IPS DF 4.7 (cell line): ENCODE data around the gene ARHGAP42.

ENCODE experiments used
- DNase-seq: peaks from one replicate; pipeline ENCODE4 v3.0.0-alpha.2; 2013; ENCODE audit warnings: low spot score; ENCODE audit errors: extremely low read depth

Gene ARHGAP42

GRCh38 chr11:100961633-100962032 lies 274.5 kb downstream of the ARHGAP42 start:
- DNase-seq: no peak

DNA sequence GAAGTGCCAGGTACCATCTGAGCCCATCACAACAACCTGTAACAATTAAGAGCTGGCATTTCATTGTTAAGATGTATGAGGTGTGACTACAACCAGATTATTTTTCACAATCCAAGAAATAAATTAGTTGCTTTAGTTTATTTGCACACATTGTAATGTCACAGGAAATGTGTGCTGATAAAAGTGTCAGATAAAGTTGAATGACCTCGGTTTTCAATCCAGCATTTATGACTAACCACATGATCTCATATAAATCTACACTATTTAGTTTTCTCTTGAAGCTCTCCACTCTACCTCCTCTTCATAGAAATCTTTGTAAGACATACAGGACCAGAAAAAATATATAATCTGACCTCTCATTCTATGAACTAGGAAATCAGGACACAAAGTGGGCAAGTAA lies 276.3 kb downstream of the ARHGAP42 start:
- DNase-seq: no peak

GRCh38 chr11:100964435-100964834 lies 277.3 kb downstream of the ARHGAP42 start:
- DNase-seq: no peak

GRCh38 chr11:100965346-100965745 lies 278.3 kb downstream of the ARHGAP42 start:
- DNase-seq: no peak

DNA sequence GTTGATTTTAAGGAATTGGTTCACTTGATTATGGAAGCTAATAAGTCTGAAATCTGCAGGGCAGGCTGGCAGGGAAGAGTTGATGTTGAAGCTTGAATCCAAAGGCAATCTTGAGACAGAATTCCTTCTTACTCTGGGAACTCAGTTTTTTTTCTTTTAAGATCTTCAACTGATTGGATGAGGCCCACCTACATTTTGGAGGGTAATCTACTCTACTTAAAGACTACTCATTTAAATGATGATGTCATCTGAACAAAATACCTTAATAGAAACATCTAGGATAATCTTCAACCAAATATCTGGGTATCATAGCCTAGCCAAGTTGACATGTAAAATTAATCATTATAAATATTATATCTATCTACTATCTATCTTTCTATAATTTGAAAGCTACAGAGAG lies 279.3 kb downstream of the ARHGAP42 start:
- DNase-seq: no peak

DNA sequence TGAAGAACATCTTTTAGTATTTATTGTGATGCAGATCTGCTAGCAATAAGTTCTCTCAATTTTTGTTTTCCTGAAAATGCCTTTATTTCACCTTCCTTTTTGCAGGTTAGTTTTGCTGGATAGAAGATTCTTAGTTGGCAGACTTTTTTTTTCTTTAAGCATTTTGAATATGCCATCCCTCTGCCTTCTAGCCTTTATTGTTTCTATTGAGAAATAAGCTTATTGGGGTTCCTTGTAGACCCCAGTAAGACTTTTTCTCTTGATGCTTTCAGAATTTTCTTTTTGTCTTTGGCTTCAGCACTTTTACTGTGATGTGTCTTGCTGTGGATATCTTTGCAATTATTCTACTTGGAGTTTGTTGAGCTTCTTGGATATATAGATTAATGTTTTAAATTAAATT lies 281.9 kb downstream of the ARHGAP42 start:
- no peak for DNase-seq

DNA sequence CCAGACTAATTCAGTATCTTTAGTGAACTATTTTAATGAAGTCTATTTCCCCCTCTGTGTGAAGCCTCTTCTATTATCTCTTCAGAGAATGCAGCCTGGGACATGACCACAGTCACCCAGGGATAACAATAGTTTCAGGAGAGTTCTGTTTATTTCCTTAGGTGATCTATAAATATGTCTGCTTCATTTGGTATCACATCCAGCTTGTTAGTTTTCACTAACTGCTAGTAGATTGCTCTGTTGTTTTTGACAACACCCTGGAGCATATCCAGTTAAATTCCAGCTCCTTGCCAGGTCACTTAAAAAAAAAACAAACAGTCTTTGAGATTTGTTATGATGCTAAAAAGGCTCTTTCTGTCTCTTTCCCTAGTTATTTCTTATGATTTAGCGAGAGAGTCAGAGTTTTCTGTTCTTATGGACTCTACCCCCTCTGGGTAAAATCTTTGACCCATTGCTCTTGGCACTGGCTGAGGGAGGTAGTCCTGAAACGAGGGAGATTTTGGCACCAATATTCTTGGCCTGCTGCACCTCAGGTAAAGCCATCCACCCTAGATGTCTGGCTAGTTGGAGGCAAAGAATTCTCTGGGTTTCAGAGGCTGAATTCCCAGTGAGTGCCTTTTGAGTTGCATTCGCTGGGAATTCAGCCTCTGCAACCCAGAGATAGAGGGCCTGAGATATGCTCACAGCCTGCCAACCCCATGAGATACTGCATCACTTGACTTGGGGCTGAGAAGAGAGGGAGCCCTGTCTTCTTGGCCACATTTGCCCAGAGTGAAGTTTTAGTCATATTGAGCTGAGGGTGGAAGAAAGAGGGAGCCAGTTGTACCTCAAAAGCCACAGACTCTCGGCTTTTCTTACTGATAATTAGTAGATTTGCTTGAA lies 283.4 kb downstream of the ARHGAP42 start:
- DNase-seq: no peak

GRCh38 chr11:100972046-100972445 lies 285.0 kb downstream of the ARHGAP42 start:
- no peak for DNase-seq

- DNase-seq: peak; percentile 22
These were observed 291.4 kb downstream of the ARHGAP42 start for GRCh38 chr11:100978442-100978841.

- no peak for DNase-seq
These were observed 291.9 kb downstream of the ARHGAP42 start for GRCh38 chr11:100978939-100979338.

GRCh38 chr11:100980156-100980555 lies 293.1 kb downstream of the ARHGAP42 start:
- DNase-seq: no peak

DNA sequence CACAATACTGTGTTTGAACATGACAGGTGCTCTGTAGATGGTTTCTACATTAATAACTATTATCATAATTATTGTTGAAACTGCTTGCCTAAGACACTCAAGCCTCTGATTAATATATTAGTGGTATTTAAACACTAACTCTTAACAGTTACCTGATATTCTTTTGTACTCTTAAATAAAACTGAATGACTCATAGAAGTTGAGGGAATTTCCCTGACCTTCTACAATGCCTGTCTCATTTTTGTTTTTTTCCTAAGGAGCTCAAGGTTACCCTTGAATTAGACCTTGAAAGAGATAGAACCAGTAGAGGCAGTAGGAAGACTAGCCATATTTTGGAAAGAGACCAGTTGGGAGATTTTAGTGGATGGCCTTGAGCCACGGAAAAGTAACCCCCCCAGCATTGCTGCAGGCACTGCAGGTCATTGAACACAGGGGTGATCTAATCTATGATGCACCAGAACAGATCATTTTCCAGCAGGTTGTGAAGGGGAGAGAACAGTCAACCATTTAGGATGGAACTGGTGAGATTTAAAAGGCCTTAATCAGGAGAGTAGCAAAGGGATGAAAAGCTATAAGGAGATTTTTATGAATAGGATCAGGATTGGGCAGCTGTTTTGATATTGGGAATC lies 294.2 kb downstream of the ARHGAP42 start:
- DNase-seq: no peak

DNA sequence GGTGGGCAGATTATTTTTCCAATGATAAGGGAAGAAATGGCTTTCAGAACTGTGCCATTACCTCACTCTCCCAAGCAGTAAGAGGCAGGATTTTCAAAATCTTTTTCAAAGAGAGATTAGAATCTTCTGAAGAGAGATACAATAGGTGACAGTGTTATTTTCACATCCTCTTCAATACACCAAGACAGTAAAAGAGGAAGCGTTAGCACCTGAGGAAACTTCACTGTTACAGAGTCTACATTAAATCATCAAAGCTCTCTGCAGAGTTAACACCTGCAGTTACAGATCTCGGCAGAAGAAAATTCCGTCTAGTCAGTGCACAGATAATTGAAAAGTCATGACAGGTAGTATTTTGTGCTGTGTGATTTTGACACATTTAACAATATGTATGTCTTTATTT lies 297.6 kb downstream of the ARHGAP42 start:
- no peak for DNase-seq

- DNase-seq: no peak
These were observed 303.8 kb downstream of the ARHGAP42 start for GRCh38 chr11:100990931-100991330.

- no peak for DNase-seq
These were observed 304.5 kb downstream of the ARHGAP42 start for GRCh38 chr11:100991541-100991940.

DNA sequence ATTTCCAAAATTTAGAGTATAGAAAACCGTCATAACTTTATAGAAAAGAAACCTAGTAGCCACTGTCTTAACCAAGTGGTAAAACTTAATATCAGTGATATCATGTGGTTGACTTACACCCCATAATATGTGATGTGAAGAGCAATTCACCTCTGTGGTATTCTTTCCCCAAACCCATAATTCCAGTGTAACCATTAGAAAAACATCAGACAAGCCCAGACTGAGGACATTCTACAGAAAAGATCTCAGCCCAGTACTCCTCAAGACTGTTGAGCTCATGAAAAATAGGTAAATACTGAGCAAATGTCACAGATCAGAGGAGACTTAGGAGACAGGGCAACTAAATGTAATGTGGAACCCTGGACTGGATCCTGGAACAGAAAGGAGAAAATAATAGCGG lies 307.9 kb downstream of the ARHGAP42 start:
- no peak for DNase-seq

GRCh38 chr11:100999756-101000155 lies 312.7 kb downstream of the ARHGAP42 start:
- no peak for DNase-seq

DNA sequence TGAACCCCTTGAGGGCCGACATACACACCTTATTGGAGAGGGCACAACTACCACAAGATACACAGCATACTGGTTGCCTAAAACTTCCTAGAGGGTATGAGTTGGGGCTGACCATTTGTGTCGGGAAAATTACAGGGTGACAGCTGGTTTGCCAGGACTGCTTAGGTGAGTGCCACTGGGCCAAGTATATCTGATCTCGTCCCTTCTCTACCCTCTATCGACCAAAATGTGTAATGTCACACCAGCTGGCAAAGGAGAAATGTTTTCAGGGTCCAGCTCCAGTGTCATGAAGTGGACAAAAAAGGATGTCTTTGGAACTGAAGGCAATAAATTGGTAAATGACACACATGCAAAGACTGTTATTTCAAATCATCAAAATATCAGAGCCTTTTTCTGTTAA lies 316.4 kb downstream of the ARHGAP42 start:
- no peak for DNase-seq

- DNase-seq: no peak
These were observed 322.0 kb downstream of the ARHGAP42 start for GRCh38 chr11:101008961-101009689.

GRCh38 chr11:101009690-101010055 lies 322.6 kb downstream of the ARHGAP42 start:
- no peak for DNase-seq

- DNase-seq: no peak
These were observed 323.8 kb downstream of the ARHGAP42 start for GRCh38 chr11:101010899-101011298.

DNA sequence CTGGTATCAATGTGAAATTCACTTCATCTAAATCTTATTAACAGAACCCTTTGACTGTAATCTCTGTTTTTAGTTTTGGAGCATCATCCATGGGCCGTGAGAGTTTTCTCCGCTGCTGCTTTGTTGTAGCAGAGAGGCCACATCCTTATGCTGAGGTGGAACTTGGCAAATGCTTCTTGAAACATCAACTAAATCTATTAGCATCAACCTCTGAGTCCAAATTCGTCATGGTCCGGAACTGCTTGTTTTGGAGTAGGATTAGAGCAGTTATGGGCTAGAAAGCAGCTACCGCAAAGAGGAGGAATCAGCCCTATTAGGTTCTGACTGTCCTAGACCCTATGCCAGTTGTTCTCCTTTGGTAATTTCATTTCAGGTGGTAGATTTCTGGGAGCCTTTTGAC lies 324.8 kb downstream of the ARHGAP42 start:
- DNase-seq: no peak
